ENCODE data around the gene KCNQ1. TPM values are rescaled to one million over a fixed set of nuclear protein-coding genes. Genes with fewer than 3 reads are reported as not detected.

The KCNQ1 gene
- total RNA-seq, 6 donors from 2014 or later, result 18.0 to 45.4 (median 32.7) TPM

GRCh38 chr11:2655834-2656622 lies 211.2 kb downstream of the KCNQ1 start:
- DNase-seq, result no peak
- no peak for TF ChIP-seq EP300 (IDR thresholded peaks at IDR 0.05)
- no peak for TF ChIP-seq POLR2A (IDR thresholded peaks at IDR 0.05)
- TF ChIP-seq CTCF (IDR thresholded peaks at IDR 0.05), result no peak
- WGBS, 2 donors, result 35 to 46% methylated on average over 5 to 6 of the region's 6 CpGs
- Histone ChIP-seq H3K27me3 (no peaks in the 10 kb centered on the region), H3K9me3 (peaks cover 6 to 41% (median 21%) of the 10 kb centered on the region in 4 donors), H3K4me1 (peaks cover 0 to 4% (median 2%) of the 10 kb centered on the region in 4 donors), H3K4me3 (no peak overlapping the region), H3K27ac (no peak overlapping the region), H3K36me3 (no peaks in the 10 kb centered on the region)
- ATAC-seq (ENCODE audit: low FRiP score in 2 of 2), result no peak

GRCh38 chr11:2656859-2657258 lies 212.1 kb downstream of the KCNQ1 start:
- TF ChIP-seq EP300 (IDR thresholded peaks at IDR 0.05) (no peak), POLR2AphosphoS5 (IDR thresholded peaks at IDR 0.05) (no peak), CTCF (IDR thresholded peaks at IDR 0.05) (no peak), POLR2A (IDR thresholded peaks at IDR 0.05) (no peak)
- H3K27me3 ChIP-seq, result no peaks in the 10 kb centered on the region
- H3K9me3 ChIP-seq, result peaks cover 6 to 33% (median 20%) of the 10 kb centered on the region in 4 donors
- no peak overlapping the region for H3K27ac ChIP-seq
- DNase-seq, result no peak
- peaks cover 0 to 4% (median 2%) of the 10 kb centered on the region in 4 donors for H3K4me1 ChIP-seq
- ATAC-seq (ENCODE audit: low FRiP score in 2 of 2), result no peak
- H3K4me3 ChIP-seq, result no peak overlapping the region
- H3K36me3 ChIP-seq, result no peaks in the 10 kb centered on the region
- 89 to 91% methylated on average over 1 of the region's 1 CpG for WGBS, 2 donors

GRCh38 chr11:2657697-2658284 lies 213.0 kb downstream of the KCNQ1 start:
- no peak for TF ChIP-seq POLR2A (IDR thresholded peaks at IDR 0.05)
- no peak for TF ChIP-seq POLR2AphosphoS5 (IDR thresholded peaks at IDR 0.05)
- TF ChIP-seq CTCF (IDR thresholded peaks at IDR 0.05), result no peak
- TF ChIP-seq EP300 (IDR thresholded peaks at IDR 0.05), result no peak
- Histone ChIP-seq H3K4me3 (no peak overlapping the region), H3K4me1 (peaks cover 0 to 4% (median 2%) of the 10 kb centered on the region in 4 donors), H3K9me3 (peaks cover 6 to 26% (median 16%) of the 10 kb centered on the region in 4 donors), H3K36me3 (peaks cover 0 to 7% (median 2%) of the 10 kb centered on the region in 4 donors), H3K27ac (no peak overlapping the region), H3K27me3 (no peaks in the 10 kb centered on the region)
- ATAC-seq (ENCODE audit: low FRiP score in 2 of 2), result no peak
- 94 to 96% methylated on average over 8 of the region's 8 CpGs for WGBS, 2 donors
- no peak for DNase-seq

GRCh38 chr11:2660357-2660939 lies 215.6 kb downstream of the KCNQ1 start:
- DNase-seq (no peak), ATAC-seq (ENCODE audit: low FRiP score in 2 of 2) (no peak)
- peaks cover 6 to 14% (median 9%) of the 10 kb centered on the region in 4 donors for H3K9me3 ChIP-seq
- H3K4me1 ChIP-seq, result peaks cover 0 to 4% (median 2%) of the 10 kb centered on the region in 4 donors
- no peak for TF ChIP-seq POLR2AphosphoS5 (IDR thresholded peaks at IDR 0.05)
- no peak for TF ChIP-seq POLR2A (IDR thresholded peaks at IDR 0.05)
- no peak for TF ChIP-seq CTCF (IDR thresholded peaks at IDR 0.05)
- no peak for TF ChIP-seq EP300 (IDR thresholded peaks at IDR 0.05)
- H3K36me3 ChIP-seq, result peaks cover 0 to 14% (median 3%) of the 10 kb centered on the region in 4 donors
- H3K27ac ChIP-seq, result no peak overlapping the region
- H3K27me3 ChIP-seq, result no peaks in the 10 kb centered on the region
- 98 to 99% methylated on average over 2 of the region's 2 CpGs for WGBS, 2 donors
- no peak overlapping the region for H3K4me3 ChIP-seq

Data from upper lobe of left lung (tissue), 6 donors.